HFF-Myc (cell line): ENCODE results near the gene ADRA2A.

Experiments used
- DNase-seq: peaks from one replicate; pipeline ENCODE4 v3.0.0-alpha.2; 2011; ENCODE audit warnings: low read depth; ENCODE audit errors: extremely low read depth
- H3K4me3 ChIP-seq: replicated peaks from 2 replicates; pipeline ENCODE4 v1.5.1; 2011; ENCODE audit warnings: low read depth, mild to moderate bottlenecking, control low read depth, low read length
- CTCF ChIP-seq: IDR thresholded peaks from 2 replicates; pipeline ENCODE4 v1.5.1; 2012; ENCODE audit warnings: mild to moderate bottlenecking, low read depth, low read length, control low read depth; ENCODE audit errors: missing control alignments

ADRA2A gene

GRCh38 chr10:111129363-111129762, 52.5 kb downstream of the ADRA2A start:
- H3K4me3 ChIP-seq = no peak overlapping the region
- no peak for TF ChIP-seq CTCF
- DNase-seq = no peak

- DNase-seq = no peak
- no peak for TF ChIP-seq CTCF
- H3K4me3 ChIP-seq = no peak overlapping the region
Measured at GRCh38 chr10:111130471-111130870, 53.6 kb downstream of the ADRA2A start.
